Measurements from ENCODE around the gene CUL1.
A peak's percentile ranks its signal among the peaks of the same experiment; 100 is the strongest.

CUL1 gene

DNA sequence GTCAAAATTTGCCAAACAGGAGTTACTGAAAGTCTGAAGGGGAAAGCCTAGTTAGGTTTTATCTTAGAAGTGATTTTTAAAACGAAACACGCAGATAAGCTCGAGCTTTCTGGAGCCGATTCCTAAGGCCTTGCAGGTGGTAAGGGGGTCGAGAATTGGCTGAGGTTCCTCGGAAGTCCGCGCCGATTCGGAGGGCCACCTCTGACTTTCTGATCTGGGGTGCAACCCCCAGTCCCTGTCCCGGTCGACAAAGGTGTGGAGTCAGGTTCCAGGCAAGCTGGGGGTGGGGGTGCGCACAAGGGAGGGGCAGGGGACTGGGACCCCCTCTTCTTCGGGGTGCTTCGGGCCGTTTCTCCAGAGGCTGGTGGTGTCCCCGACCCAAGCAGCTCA lies 701 bp upstream of the CUL1 start:
- H2BK12ac ChIP-seq (ENCODE audit: low read length), result peak overlapping the region; percentile 67
- H3K27me3 ChIP-seq (ENCODE audit: insufficient read depth, low read length), result no peaks in the 10 kb centered on the region
- peak in 1 of 2 donors; percentile 37 for DNase-seq
- no CpG with 5 or more reads among the region's 17 CpGs for WGBS (ENCODE audit: extremely low coverage, insufficient coverage, insufficient read length)
- H3K14ac ChIP-seq (ENCODE audit: low read length), result peak overlapping the region; percentile 76
- peak overlapping the region; percentile 93 for H3K4me2 ChIP-seq (ENCODE audit: low read length)
- H3K4me3 ChIP-seq (ENCODE audit: low read depth, low read length), result peak overlapping the region; percentile 97
- peak overlapping the region; percentile 87 for H3K9ac ChIP-seq (ENCODE audit: low read length)
- H3K23ac ChIP-seq (ENCODE audit: low read length), result no peak overlapping the region
- H2AK5ac ChIP-seq (ENCODE audit: low read length), result peak overlapping the region; percentile 94
- H3K79me1 ChIP-seq (ENCODE audit: low read length), result peaks cover 22% of the 10 kb centered on the region
- H3K9me3 ChIP-seq (ENCODE audit: insufficient read depth, low read depth, low read length), result peaks cover 3% of the 10 kb centered on the region
- H2AFZ ChIP-seq (ENCODE audit: insufficient read depth, low read length, poor library complexity), result peak overlapping the region; percentile 92
- H4K8ac ChIP-seq (ENCODE audit: low read depth, low read length), result peak overlapping the region; percentile 90
- H4K91ac ChIP-seq (ENCODE audit: low read depth, low read length), result peak overlapping the region; percentile 99
- H3K18ac ChIP-seq (ENCODE audit: low read length), result peak overlapping the region; percentile 86
- H2BK5ac ChIP-seq (ENCODE audit: low read depth, low read length, poor library complexity), result peak overlapping the region; percentile 97
- H3K4ac ChIP-seq (ENCODE audit: low read depth, low read length), result peak overlapping the region; percentile 100
- peaks cover 3 to 6% of the 10 kb centered on the region in 2 experiments for H3K4me1 ChIP-seq (ENCODE audit: control insufficient read depth in 1 of 2, insufficient read depth in 2 of 2, low read length in 2 of 2)
- H3K27ac ChIP-seq (ENCODE audit: low read depth, low read length), result peak overlapping the region; percentile 100
- peak overlapping the region; percentile 85 for H4K12ac ChIP-seq (ENCODE audit: low read depth, low read length)
- H3K79me2 ChIP-seq (ENCODE audit: control insufficient read depth, insufficient read depth, low read length, poor library complexity), result peaks cover 28% of the 10 kb centered on the region
- no peaks in the 10 kb centered on the region for H3K36me3 ChIP-seq (ENCODE audit: control insufficient read depth in 1 of 2, insufficient read depth in 2 of 2, low read length in 2 of 2)
- peak overlapping the region; percentile 98 for H2BK120ac ChIP-seq (ENCODE audit: insufficient read depth, low read length, poor library complexity)

- peak overlapping the region; percentile 64 for H2AFZ ChIP-seq (ENCODE audit: insufficient read depth, low read length, poor library complexity)
- H4K12ac ChIP-seq (ENCODE audit: low read depth, low read length), result peak overlapping the region; percentile 68
- peaks cover 3 to 8% of the 10 kb centered on the region in 2 experiments for H3K4me1 ChIP-seq (ENCODE audit: control insufficient read depth in 1 of 2, insufficient read depth in 2 of 2, low read length in 2 of 2)
- H3K14ac ChIP-seq (ENCODE audit: low read length), result peak overlapping the region; percentile 94
- no peaks in the 10 kb centered on the region for H3K9me3 ChIP-seq (ENCODE audit: insufficient read depth, low read depth, low read length)
- no peaks in the 10 kb centered on the region for H3K27me3 ChIP-seq (ENCODE audit: insufficient read depth, low read length)
- no peak overlapping the region for H3K23ac ChIP-seq (ENCODE audit: low read length)
- H4K91ac ChIP-seq (ENCODE audit: low read depth, low read length), result peak overlapping the region; percentile 99
- H2BK12ac ChIP-seq (ENCODE audit: low read length), result peak overlapping the region; percentile 67
- peak overlapping the region; percentile 96 for H3K18ac ChIP-seq (ENCODE audit: low read length)
- H3K79me1 ChIP-seq (ENCODE audit: low read length), result peaks cover 22% of the 10 kb centered on the region
- H3K4ac ChIP-seq (ENCODE audit: low read depth, low read length), result peak overlapping the region; percentile 69
- peak; percentile 82 for DNase-seq
- H3K4me2 ChIP-seq (ENCODE audit: low read length), result peak overlapping the region; percentile 93
- peak overlapping the region; percentile 97 for H3K4me3 ChIP-seq (ENCODE audit: low read depth, low read length)
- H3K79me2 ChIP-seq (ENCODE audit: control insufficient read depth, insufficient read depth, low read length, poor library complexity), result peaks cover 31% of the 10 kb centered on the region
- WGBS (ENCODE audit: extremely low coverage, insufficient coverage, insufficient read length), result no CpG with 5 or more reads among the region's 107 CpGs
- peak overlapping the region; percentile 89 for H2AK5ac ChIP-seq (ENCODE audit: low read length)
- peak overlapping the region; percentile 97 for H2BK120ac ChIP-seq (ENCODE audit: insufficient read depth, low read length, poor library complexity)
- H3K9ac ChIP-seq (ENCODE audit: low read length), result peak overlapping the region; percentile 99
- no peaks in the 10 kb centered on the region for H3K36me3 ChIP-seq (ENCODE audit: control insufficient read depth in 1 of 2, insufficient read depth in 2 of 2, low read length in 2 of 2)
- H4K8ac ChIP-seq (ENCODE audit: low read depth, low read length), result peak overlapping the region; percentile 89
- peak overlapping the region; percentile 100 for H3K27ac ChIP-seq (ENCODE audit: low read depth, low read length)
- peak overlapping the region; percentile 97 for H2BK5ac ChIP-seq (ENCODE audit: low read depth, low read length, poor library complexity)
Observed at GRCh38 chr7:148699024-148699781, 500 bp downstream of the CUL1 start.

DNA sequence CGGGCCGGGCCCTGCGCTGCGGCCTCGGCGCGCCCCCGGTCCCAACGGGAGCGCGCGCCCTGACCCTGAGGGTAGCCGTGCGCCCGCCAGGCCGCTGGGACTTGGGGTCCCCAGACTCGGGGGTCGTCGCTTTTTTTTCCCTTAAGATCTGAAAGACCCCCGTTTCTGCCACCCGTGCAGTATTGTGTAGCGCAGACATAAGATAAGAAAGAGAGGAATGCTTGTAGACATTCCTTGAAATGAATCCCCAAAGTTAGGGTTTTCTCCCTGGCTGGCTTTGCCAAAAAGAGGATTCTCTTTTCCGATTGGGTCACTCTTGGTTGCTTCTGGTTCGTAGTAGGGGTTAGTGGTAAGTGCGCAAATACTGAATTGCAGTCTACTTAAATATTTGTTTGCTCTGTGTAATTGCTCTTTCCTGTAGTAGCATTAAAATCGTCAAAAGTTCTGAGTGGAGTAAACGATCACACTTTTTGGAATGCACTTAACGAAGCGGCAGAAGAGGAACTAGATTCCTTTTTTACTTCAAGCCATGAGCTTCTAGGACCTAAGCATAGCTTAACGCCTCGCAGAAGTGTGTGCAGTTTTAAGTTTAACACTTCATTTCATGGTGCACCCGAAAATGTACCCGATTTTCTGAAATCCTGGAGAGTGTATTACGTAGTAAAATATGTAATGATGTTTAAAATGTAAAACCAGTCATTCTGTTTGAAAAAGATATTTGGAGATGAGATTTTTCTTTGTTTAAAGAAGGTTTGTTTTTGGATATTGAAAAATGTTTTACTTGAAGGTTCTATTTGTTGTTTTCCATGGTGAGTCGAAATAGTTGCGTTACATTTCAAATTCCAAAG lies 1.3 kb downstream of the CUL1 start:
- H3K14ac ChIP-seq (ENCODE audit: low read length), result peak overlapping the region; percentile 94
- no peaks in the 10 kb centered on the region for H3K36me3 ChIP-seq (ENCODE audit: control insufficient read depth in 1 of 2, insufficient read depth in 2 of 2, low read length in 2 of 2)
- peak overlapping the region; percentile 99 for H4K91ac ChIP-seq (ENCODE audit: low read depth, low read length)
- peak overlapping the region; percentile 89 for H4K8ac ChIP-seq (ENCODE audit: low read depth, low read length)
- H3K23ac ChIP-seq (ENCODE audit: low read length), result no peak overlapping the region
- H3K4me1 ChIP-seq (ENCODE audit: control insufficient read depth in 1 of 2, insufficient read depth in 2 of 2, low read length in 2 of 2), result peaks cover 3 to 8% of the 10 kb centered on the region in 2 experiments
- peaks cover 22% of the 10 kb centered on the region for H3K79me1 ChIP-seq (ENCODE audit: low read length)
- peak overlapping the region; percentile 97 for H2BK120ac ChIP-seq (ENCODE audit: insufficient read depth, low read length, poor library complexity)
- peak overlapping the region; percentile 97 for H3K4me3 ChIP-seq (ENCODE audit: low read depth, low read length)
- peak overlapping the region; percentile 69 for H3K4ac ChIP-seq (ENCODE audit: low read depth, low read length)
- WGBS (ENCODE audit: extremely low coverage, insufficient coverage, insufficient read length), result no CpG with 5 or more reads among the region's 36 CpGs
- H3K79me2 ChIP-seq (ENCODE audit: control insufficient read depth, insufficient read depth, low read length, poor library complexity), result peaks cover 31% of the 10 kb centered on the region
- peak overlapping the region; percentile 64 for H2AFZ ChIP-seq (ENCODE audit: insufficient read depth, low read length, poor library complexity)
- H2AK5ac ChIP-seq (ENCODE audit: low read length), result no peak overlapping the region
- H3K18ac ChIP-seq (ENCODE audit: low read length), result peak overlapping the region; percentile 96
- H3K4me2 ChIP-seq (ENCODE audit: low read length), result peak overlapping the region; percentile 93
- H3K9ac ChIP-seq (ENCODE audit: low read length), result peak overlapping the region; percentile 99
- peak overlapping the region; percentile 97 for H2BK5ac ChIP-seq (ENCODE audit: low read depth, low read length, poor library complexity)
- H2BK12ac ChIP-seq (ENCODE audit: low read length), result no peak overlapping the region
- peak overlapping the region; percentile 100 for H3K27ac ChIP-seq (ENCODE audit: low read depth, low read length)
- DNase-seq, result peak in 1 of 2 donors; percentile 53
- H4K12ac ChIP-seq (ENCODE audit: low read depth, low read length), result peak overlapping the region; percentile 68
- no peaks in the 10 kb centered on the region for H3K27me3 ChIP-seq (ENCODE audit: insufficient read depth, low read length)
- no peaks in the 10 kb centered on the region for H3K9me3 ChIP-seq (ENCODE audit: insufficient read depth, low read depth, low read length)

- Histone ChIP-seq H3K4ac (ENCODE audit: low read depth, low read length) (peak overlapping the region; percentile 98), H3K14ac (ENCODE audit: low read length) (no peak overlapping the region), H3K9me3 (ENCODE audit: insufficient read depth, low read depth, low read length) (no peaks in the 10 kb centered on the region), H3K4me2 (ENCODE audit: low read length) (peak overlapping the region; percentile 60), H4K91ac (ENCODE audit: low read depth, low read length) (no peak overlapping the region), H3K27ac (ENCODE audit: low read depth, low read length) (no peak overlapping the region), H2AFZ (ENCODE audit: insufficient read depth, low read length, poor library complexity) (no peak overlapping the region), H2AK5ac (ENCODE audit: low read length) (no peak overlapping the region), H3K18ac (ENCODE audit: low read length) (no peak overlapping the region), H4K8ac (ENCODE audit: low read depth, low read length) (no peak overlapping the region), H3K23ac (ENCODE audit: low read length) (no peak overlapping the region), H3K79me1 (ENCODE audit: low read length) (peaks cover 22% of the 10 kb centered on the region), H4K12ac (ENCODE audit: low read depth, low read length) (no peak overlapping the region), H2BK5ac (ENCODE audit: low read depth, low read length, poor library complexity) (no peak overlapping the region), H3K9ac (ENCODE audit: low read length) (no peak overlapping the region), H3K4me1 (ENCODE audit: control insufficient read depth in 1 of 2, insufficient read depth in 2 of 2, low read length in 2 of 2) (peaks cover 3 to 10% of the 10 kb centered on the region in 2 experiments), H3K27me3 (ENCODE audit: insufficient read depth, low read length) (no peaks in the 10 kb centered on the region), H2BK12ac (ENCODE audit: low read length) (no peak overlapping the region), H3K36me3 (ENCODE audit: control insufficient read depth in 1 of 2, insufficient read depth in 2 of 2, low read length in 2 of 2) (no peaks in the 10 kb centered on the region), H3K79me2 (ENCODE audit: control insufficient read depth, insufficient read depth, low read length, poor library complexity) (peaks cover 31% of the 10 kb centered on the region), H3K4me3 (ENCODE audit: low read depth, low read length) (no peak overlapping the region), H2BK120ac (ENCODE audit: insufficient read depth, low read length, poor library complexity) (no peak overlapping the region)
- peak in 1 of 2 donors; percentile 33 for DNase-seq
- no CpG with 5 or more reads among the region's 3 CpGs for WGBS (ENCODE audit: extremely low coverage, insufficient coverage, insufficient read length)
Observed at GRCh38 chr7:148700661-148701064, 2.0 kb downstream of the CUL1 start.

Measured in trophoblast cell (in vitro differentiated cells and primary cell).